ENCODE results near the gene ECT2L.

Gene ECT2L

GRCh38 chr6:138787138-138787537, 8.7 kb upstream of the ECT2L start:
- no peak for DNase-seq (ENCODE audit: extremely low read depth, low read depth)
- TF ChIP-seq CTCF (IDR thresholded peaks at IDR 0.05; ENCODE audit: low read depth, low read length), result no peak

- DNase-seq (ENCODE audit: extremely low read depth, low read depth), result no peak
- TF ChIP-seq CTCF (IDR thresholded peaks at IDR 0.05; ENCODE audit: low read depth, low read length), result no peak
These were observed 884 bp downstream of the ECT2L start for GRCh38 chr6:138796771-138797170.

- no peak for DNase-seq (ENCODE audit: extremely low read depth, low read depth)
- TF ChIP-seq CTCF (IDR thresholded peaks at IDR 0.05; ENCODE audit: low read depth, low read length), result no peak
These were observed 2.0 kb downstream of the ECT2L start for GRCh38 chr6:138797806-138798446.

GRCh38 chr6:138800377-138801150, 4.7 kb downstream of the ECT2L start:
- no peak for TF ChIP-seq CTCF (IDR thresholded peaks at IDR 0.05; ENCODE audit: low read depth, low read length)
- no peak for DNase-seq (ENCODE audit: extremely low read depth, low read depth)

- DNase-seq (ENCODE audit: extremely low read depth, low read depth), result no peak
- no peak for TF ChIP-seq CTCF (IDR thresholded peaks at IDR 0.05; ENCODE audit: low read depth, low read length)
These were observed 7.4 kb downstream of the ECT2L start for GRCh38 chr6:138803331-138803730.

- no peak for TF ChIP-seq CTCF (IDR thresholded peaks at IDR 0.05; ENCODE audit: low read depth, low read length)
- DNase-seq (ENCODE audit: extremely low read depth, low read depth), result no peak
These were observed 8.0 kb downstream of the ECT2L start for GRCh38 chr6:138803861-138804260.

- no peak for TF ChIP-seq CTCF (IDR thresholded peaks at IDR 0.05; ENCODE audit: low read depth, low read length)
- DNase-seq (ENCODE audit: extremely low read depth, low read depth), result no peak
These were observed 9.3 kb downstream of the ECT2L start for GRCh38 chr6:138805016-138805765.
